Measurements from ENCODE around the gene B4GAT1. TPM values are rescaled to one million over a fixed set of nuclear protein-coding genes. Genes with fewer than 3 reads are reported as not detected.

Gene B4GAT1
- total and polyA plus RNA-seq, 2 of the 4 experiments (the other 2 are of a cell fraction), result 10.6 to 18.4 TPM

DNA sequence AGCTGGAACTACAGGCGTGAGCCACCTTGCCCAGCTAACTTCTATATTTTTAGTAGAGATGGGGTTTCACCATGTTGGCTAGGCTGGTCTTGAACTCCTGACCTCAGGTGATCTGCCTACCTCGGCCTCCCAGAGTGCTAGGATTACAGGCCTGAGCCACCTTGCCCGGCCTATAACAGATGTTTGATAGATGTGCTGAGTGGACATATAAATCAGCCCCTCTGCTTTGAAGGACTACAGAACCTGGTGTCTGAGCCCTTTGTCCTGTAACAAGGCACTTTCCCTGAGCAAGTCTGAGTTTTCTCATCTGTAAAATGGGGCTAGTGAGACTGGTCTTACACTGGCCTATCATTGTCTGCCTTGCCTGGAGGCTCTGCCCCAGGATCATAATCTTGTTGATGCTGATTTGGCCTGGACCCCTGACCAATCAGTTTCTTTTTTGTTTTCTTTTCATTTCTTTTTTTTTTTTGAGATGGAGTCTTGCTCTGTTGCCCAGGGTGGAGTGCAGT is 18.2 kb downstream of the B4GAT1 start:
- Histone ChIP-seq H2AK5ac (ENCODE audit: low read depth, low read length) (no peak overlapping the region), H3K27me3 (ENCODE audit: control insufficient read depth, insufficient read depth, low read length) (no peaks in the 10 kb centered on the region), H3K4me1 (ENCODE audit: control insufficient read depth, insufficient read depth, low read length) (peaks cover 42% of the 10 kb centered on the region), H2AFZ (replicated peaks; ENCODE audit: low read length, poor library complexity) (no peak overlapping the region), H2BK20ac (ENCODE audit: low read depth, low read length) (0 out of 2 replicates have a peak overlapping the region, but pooled peaks have one; percentile 3), H3K18ac (ENCODE audit: low read depth, low read length) (no peak overlapping the region), H3K23ac (ENCODE audit: low read depth, low read length) (0 out of 2 replicates have a peak overlapping the region, but pooled peaks have one; percentile 32), H3K4me2 (ENCODE audit: low read depth, low read length) (no peak overlapping the region), H3K79me1 (ENCODE audit: low read depth in 1 of 2, low read length in 2 of 2) (peaks cover 0 to 54% of the 10 kb centered on the region in 2 experiments), H3K56ac (ENCODE audit: extremely low read depth, insufficient read depth, low read length) (no peak overlapping the region), H4K5ac (ENCODE audit: low read depth, low read length) (0 out of 2 replicates have a peak overlapping the region, but pooled peaks have one; percentile 40), H3K14ac (replicated peaks; ENCODE audit: low read depth, low read length) (no peak overlapping the region), H3K9me3 (ENCODE audit: control insufficient read depth, insufficient read depth, low read length) (no peaks in the 10 kb centered on the region), H3K4ac (ENCODE audit: low read depth, low read length) (peak overlapping the region; percentile 43), H3K27ac (ENCODE audit: insufficient read depth, low read length) (no peak overlapping the region), H4K20me1 (ENCODE audit: insufficient read depth, low read length) (no peaks in the 10 kb centered on the region; the same call in 1 of the 2 replicates), H4K91ac (ENCODE audit: insufficient read depth, low read depth, low read length) (peak overlapping the region; percentile 50), H2AK9ac (replicated peaks; ENCODE audit: low read depth, low read length, poor library complexity) (no peak overlapping the region), H2BK120ac (ENCODE audit: low read depth, low read length) (peak overlapping the region; percentile 10), H3K4me3 (ENCODE audit: insufficient read depth, low read depth, low read length) (no peak overlapping the region), H2BK15ac (ENCODE audit: low read depth, low read length) (peak overlapping the region; percentile 54; the same call in 1 of the 3 replicates), H3K36me3 (ENCODE audit: control insufficient read depth, insufficient read depth, low read length) (peaks cover 16% of the 10 kb centered on the region), H3K9ac (ENCODE audit: low read depth, low read length) (no peak overlapping the region), H3K9me1 (ENCODE audit: insufficient read depth, low read length) (peaks cover 28% of the 10 kb centered on the region), H2BK5ac (ENCODE audit: low read depth, low read length, poor library complexity, severe bottlenecking) (no peak overlapping the region), H4K8ac (ENCODE audit: low read depth in 2 of 2, low read length in 2 of 2) (no peak overlapping the region; a peak in 1 of 4 replicates)
- dilution Hi-C loops (cut with HindIII; ENCODE audit: low sequenced_read_pairs, unreplicated experiment) (no loop called here), in situ Hi-C loops (cut with MboI; ENCODE audit: low sequenced_read_pairs) (no loop called here), intact Hi-C loops (cut with micrococcal nuclease) (no loop called here)
- DNase-seq, result no peak
- no TSS peak for BruUV-seq (replicated peaks)
- no CpG with 5 or more reads among the region's 3 CpGs for WGBS, 2 experiments (ENCODE audit: extremely low coverage in 2 of 2, insufficient read length in 1 of 2)
- ChIA-PET POLR2A (ENCODE audit: unreplicated experiment) (interaction anchor here (0.6 to 1.1 kb wide), 2 partner anchors 16 to 290 kb away, joined by 7 read pairs; no protein-coding TSS in a partner anchor), CTCF (interaction anchor here (0.8 to 2.2 kb wide), 2 partner anchors 16 to 18 kb away, joined by 4 to 6 read pairs; no protein-coding TSS in a partner anchor)
- peak; percentile 55; the same call in 1 of the 2 replicates for TF ChIP-seq MAFK (IDR thresholded peaks at IDR 0.05; ENCODE audit: low read depth, low read length)
- no peak for TF ChIP-seq CEBPB (IDR thresholded peaks at IDR 0.05; ENCODE audit: low read depth, low read length)
- ATAC-seq (ENCODE audit: low read depth), result no peak
